Sigmoid colon (tissue), 4 donors: Measurements from ENCODE around the gene AS3MT.

ENCODE experiments used
- EP300 ChIP-seq, 4 donors: sonication (generic); formaldehyde crosslinking; IDR thresholded peaks; one replicate each; pipeline ENCODE4 v1.6.1; 2017; ENCODE audit warnings: antibody characterized with exemption in 4 of 4
- POLR2A ChIP-seq, 2 donors: fragments of 450-650 bp; IDR thresholded peaks; one replicate each; pipeline ENCODE4 v1.6.1; 2016; ENCODE audit warnings: antibody characterized with exemption in 2 of 2, mild to moderate bottlenecking in 2 of 2, moderate library complexity in 2 of 2
- POLR2AphosphoS5 ChIP-seq, 4 donors: sonication (generic); formaldehyde crosslinking; IDR thresholded peaks; one replicate each; pipeline ENCODE4 v1.6.1; 2017; ENCODE audit warnings: antibody characterized with exemption in 4 of 4
- TF ChIP-seq, protein P1 (sequence below), 4 experiments: fragments of 450-650 bp in 3 of 4; fragments of 200-600 bp in 1 of 4; IDR thresholded peaks; one replicate each; pipeline ENCODE4 v1.5.1; 2016 to 2019; ENCODE audit warnings: antibody characterized with exemption in 4 of 4, mild to moderate bottlenecking in 3 of 4, moderate library complexity in 2 of 4

DNA sequence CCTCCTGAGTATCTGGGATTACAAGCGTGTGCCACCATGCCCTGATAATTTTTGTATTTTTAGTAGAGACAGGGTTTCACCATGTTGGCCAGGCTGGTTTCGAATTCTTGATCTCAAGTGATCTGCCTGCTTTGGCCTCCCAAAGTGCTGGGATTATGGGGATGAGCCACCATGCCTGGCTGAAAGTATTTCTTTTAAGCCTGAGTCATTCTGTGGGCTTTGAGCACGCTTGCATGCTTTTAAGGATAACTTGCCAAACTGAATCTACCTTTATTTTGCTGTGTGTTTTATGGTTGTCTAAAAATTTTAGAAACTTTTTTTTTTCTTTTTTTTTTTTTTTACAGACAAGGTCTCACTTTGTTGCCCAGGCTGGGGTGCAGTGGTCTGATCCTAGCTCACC lies 82.0 kb downstream of the AS3MT start:
- TF ChIP-seq POLR2AphosphoS5 (IDR thresholded peaks at IDR 0.05) (no peak), POLR2A (IDR thresholded peaks at IDR 0.05) (no peak), EP300 (IDR thresholded peaks at IDR 0.05) (no peak)
- TF ChIP-seq, protein P1, sequence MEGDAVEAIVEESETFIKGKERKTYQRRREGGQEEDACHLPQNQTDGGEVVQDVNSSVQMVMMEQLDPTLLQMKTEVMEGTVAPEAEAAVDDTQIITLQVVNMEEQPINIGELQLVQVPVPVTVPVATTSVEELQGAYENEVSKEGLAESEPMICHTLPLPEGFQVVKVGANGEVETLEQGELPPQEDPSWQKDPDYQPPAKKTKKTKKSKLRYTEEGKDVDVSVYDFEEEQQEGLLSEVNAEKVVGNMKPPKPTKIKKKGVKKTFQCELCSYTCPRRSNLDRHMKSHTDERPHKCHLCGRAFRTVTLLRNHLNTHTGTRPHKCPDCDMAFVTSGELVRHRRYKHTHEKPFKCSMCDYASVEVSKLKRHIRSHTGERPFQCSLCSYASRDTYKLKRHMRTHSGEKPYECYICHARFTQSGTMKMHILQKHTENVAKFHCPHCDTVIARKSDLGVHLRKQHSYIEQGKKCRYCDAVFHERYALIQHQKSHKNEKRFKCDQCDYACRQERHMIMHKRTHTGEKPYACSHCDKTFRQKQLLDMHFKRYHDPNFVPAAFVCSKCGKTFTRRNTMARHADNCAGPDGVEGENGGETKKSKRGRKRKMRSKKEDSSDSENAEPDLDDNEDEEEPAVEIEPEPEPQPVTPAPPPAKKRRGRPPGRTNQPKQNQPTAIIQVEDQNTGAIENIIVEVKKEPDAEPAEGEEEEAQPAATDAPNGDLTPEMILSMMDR (IDR thresholded peaks at IDR 0.05), result no peak
